H54 (cell line): ENCODE results near the gene GRPEL1.

ENCODE experiments used
- DNase-seq: peaks from one replicate; pipeline ENCODE4 v3.0.0; 2011; ENCODE audit warnings: low spot score, mixed read lengths; ENCODE audit not compliant: insufficient read length
- FAIRE-seq: peaks from 3 replicates; lab custom pipeline; 2011; peaks lifted over from hg19 to GRCh38; lab: Jason Lieb, UNC
- POLR2A ChIP-seq: IDR thresholded peaks from 2 replicates; pipeline ENCODE4 v1.6.1; 2011; ENCODE audit warnings: low read depth, mild to moderate bottlenecking, low read length

GRPEL1 gene

GRCh38 chr4:7026107-7026506 lies 41.8 kb downstream of the GRPEL1 start:
- TF ChIP-seq POLR2A = no peak
- DNase-seq = no peak
- no peak for FAIRE-seq

DNA sequence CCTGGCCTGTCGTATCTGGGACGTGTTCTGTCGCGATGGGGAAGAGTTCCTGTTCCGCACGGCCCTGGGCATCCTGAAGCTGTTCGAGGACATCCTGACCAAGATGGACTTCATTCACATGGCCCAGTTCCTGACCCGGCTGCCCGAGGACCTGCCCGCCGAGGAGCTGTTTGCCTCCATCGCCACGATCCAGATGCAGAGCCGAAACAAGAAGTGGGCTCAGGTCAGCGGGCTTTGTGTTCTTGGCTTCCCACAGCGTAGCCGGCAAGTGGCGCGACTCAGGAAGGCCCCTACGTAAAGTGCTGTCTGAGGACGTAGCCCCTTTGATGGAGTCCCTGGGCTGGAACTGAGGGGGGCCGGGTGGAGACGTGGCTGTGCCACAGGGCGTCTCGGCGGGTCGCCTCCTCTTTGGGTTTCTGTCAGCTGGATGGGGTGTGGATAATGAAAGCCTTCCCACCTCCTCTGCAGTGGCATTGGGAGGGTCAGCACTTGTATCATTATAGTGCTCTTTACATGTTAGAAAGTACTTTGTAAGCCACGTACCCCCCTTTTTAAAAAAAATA lies 42.7 kb downstream of the GRPEL1 start:
- FAIRE-seq (no peak), DNase-seq (no peak)
- TF ChIP-seq POLR2A = no peak

GRCh38 chr4:7024336-7024890 lies 43.5 kb downstream of the GRPEL1 start:
- DNase-seq (no peak), FAIRE-seq (no peak)
- TF ChIP-seq POLR2A = no peak

DNA sequence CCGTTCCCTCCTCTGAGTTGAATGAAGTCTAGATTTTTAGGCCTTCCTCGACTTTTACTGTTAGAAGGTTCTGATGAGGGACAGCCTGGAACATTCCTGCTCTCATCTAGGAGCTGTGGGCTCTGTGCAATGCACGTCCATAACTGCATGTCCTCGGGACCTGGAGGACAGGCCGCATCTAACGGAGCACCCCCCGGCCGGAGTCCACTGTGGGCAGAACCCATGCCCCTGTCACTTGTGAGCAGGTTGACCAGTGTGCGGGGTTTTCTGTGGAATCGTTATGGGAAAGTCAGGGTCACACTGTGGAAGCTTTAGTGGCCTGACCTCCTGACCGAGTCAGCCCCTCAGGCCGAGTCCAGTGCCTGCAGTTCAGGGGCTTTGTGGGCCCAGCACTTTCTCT lies 44.0 kb downstream of the GRPEL1 start:
- TF ChIP-seq POLR2A = no peak

GRCh38 chr4:7023486-7023885 lies 44.4 kb downstream of the GRPEL1 start:
- FAIRE-seq (no peak), DNase-seq (no peak)
- no peak for TF ChIP-seq POLR2A

More for the DNA sequence above, 44.0 kb downstream of the GRPEL1 start:
- FAIRE-seq (no peak), DNase-seq (no peak)

GRCh38 chr4:7021930-7022664 lies 45.8 kb downstream of the GRPEL1 start:
- peak; percentile 77 for DNase-seq
- no peak for TF ChIP-seq POLR2A
- FAIRE-seq = peak; percentile 71

GRCh38 chr4:7021355-7021754 lies 46.5 kb downstream of the GRPEL1 start:
- DNase-seq (no peak), FAIRE-seq (no peak)
- no peak for TF ChIP-seq POLR2A

DNA sequence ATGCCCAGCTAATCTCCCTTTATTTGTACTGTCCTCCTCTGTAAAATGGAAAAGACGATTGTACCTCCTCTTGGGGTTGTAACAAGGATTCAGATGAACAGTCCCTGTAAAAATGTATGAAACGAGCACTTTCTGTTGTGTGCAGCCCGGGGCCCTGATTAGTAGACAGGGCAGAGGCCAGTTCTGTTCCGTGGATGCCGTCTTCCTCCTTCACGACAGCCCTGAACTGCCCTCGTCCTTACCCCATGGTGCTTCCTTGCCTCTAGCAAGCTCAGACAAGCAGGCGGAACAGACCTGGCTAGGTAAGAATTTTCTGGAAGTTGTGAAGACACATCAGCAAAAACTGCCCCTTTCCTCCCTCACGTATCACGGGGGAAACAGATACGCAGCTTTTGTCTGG lies 47.0 kb downstream of the GRPEL1 start:
- no peak for TF ChIP-seq POLR2A
- DNase-seq = no peak
- no peak for FAIRE-seq

DNA sequence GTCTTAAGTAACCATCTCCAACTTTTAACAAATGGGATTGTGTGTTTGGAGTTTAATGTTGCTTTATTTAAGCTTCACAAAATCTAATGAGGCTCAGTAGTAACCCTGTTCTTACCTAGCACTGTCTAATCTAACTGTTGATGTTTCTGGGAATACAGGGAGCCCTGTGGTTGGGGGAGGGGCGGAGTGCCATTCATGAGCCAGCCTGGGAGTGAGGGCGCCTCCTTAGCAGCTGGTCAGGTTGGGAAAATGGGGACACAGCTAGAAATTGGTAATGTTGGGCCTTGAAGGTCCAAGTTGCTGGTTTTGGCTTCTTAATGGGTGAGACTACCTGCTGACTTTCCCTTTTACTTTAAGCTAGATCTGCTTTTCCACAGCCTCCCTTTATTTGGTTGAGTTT lies 47.6 kb downstream of the GRPEL1 start:
- FAIRE-seq (no peak), DNase-seq (no peak)
- TF ChIP-seq POLR2A = no peak

DNA sequence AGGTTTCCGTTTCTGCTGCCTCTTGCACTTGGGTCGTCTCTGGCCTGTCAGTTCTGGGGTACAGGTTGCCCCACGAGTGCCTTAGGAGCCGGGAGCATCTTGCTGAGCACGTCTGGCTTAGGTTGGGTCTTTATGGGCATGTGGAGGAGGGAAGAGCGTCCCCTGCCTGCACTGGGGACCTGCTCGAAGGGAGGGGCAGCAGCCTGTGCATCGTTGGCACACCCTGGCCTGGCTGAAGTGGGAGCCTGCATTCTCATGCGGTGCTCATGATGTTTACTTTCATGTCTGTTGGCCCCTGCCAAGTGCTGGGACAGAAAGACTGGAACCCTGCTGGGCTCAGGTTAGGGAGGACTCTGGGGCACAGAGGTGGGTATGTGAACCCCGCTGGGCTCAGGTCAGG lies 48.5 kb downstream of the GRPEL1 start:
- FAIRE-seq = no peak
- no peak for TF ChIP-seq POLR2A
- no peak for DNase-seq

DNA sequence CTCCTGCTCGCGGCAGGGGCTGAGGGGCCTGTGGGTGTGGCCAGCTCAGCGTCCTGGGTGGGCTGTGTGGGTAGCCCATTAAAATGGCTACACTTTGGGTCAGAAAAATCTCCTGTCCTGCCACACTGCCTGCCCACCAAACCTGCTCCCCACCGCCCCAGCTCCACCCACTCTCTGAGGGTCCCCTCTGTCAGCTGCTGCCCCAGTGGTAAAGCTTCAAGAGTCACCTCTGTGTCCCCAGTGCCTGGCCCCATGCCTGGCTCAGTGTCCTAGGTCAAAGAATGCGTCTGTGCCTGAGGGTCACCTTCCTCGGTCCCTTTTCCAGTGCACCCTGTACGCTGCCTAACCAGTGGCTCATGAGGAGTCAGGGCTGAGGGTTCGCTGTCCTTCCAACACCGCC lies 49.6 kb downstream of the GRPEL1 start:
- DNase-seq (no peak), FAIRE-seq (no peak)
- no peak for TF ChIP-seq POLR2A

- FAIRE-seq (no peak), DNase-seq (no peak)
- TF ChIP-seq POLR2A = no peak
Observed at GRCh38 chr4:7017446-7018048, 50.3 kb downstream of the GRPEL1 start.

- no peak for TF ChIP-seq POLR2A
- DNase-seq (no peak), FAIRE-seq (no peak)
Observed at GRCh38 chr4:7016512-7016911, 51.4 kb downstream of the GRPEL1 start.

DNA sequence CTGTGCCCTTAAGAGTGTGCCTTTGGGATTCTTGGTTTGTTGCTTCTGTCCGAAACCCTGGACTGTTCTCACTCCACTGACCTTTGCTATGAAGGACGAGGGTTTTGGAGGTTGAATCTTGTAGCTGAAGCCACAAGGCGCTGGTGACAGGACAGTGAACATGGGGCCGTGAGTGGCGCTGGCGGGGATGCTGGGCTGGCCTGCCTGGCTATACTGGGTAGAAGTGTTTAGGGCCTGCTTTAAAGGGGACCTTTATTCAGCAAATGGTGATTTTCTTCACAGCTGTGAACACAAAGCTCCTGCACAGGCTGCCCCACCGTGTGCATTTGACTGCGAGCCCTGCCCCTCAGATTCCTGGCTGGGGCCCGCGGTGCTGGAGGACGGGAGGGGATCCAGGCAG lies 51.8 kb downstream of the GRPEL1 start:
- FAIRE-seq (no peak), DNase-seq (no peak)
- TF ChIP-seq POLR2A = no peak

DNA sequence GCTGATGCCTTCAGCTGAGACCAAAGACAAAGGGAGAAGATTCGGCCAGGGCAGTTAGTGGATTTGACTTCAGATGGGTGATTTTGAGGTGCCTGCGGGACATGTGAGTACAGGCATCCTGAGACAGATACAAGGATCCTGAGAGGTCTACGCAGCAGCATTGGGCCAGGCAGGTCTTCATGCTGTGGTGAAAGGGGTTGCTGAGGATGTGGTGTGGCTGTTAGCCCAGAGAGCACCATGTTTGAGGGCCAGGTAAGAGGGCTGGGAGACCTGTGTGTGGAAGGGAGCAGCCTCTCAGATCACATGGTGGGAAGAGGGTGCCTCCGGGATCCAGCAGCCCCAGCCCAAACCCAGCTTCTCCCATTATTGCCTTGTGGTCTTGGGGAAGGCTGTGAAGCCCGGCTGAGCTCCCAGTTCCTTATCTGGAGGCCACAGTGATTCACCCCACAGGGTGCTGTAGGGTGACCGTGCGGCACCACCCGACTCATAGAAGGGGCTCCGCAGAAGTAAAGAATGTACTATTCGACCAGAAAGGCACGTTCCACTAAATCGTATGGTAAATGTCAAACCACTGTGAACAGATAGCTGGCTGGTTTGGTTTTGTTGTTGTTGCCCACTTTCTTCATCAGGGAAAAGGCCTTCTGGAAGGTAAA lies 52.4 kb downstream of the GRPEL1 start:
- FAIRE-seq (no peak), DNase-seq (no peak)
- no peak for TF ChIP-seq POLR2A
